ENCODE measurements around the gene SYCE3.

Gene SYCE3

DNA sequence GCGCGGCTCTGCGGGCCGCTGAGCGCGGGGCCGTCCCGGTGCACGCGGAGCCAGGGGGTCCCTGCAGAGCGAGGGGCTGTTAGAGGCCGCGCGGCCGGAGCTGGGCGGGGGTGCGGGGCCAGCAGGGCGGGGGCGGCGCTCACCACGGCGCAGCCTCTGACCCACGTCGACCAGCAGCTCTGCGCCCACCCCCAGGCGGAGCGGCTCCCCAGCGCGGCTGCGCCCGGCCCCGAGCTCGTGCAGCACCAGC lies 36.9 kb downstream of the SYCE3 start:
- Histone ChIP-seq H3K4me3 (ENCODE audit: low read depth, low read length) (peak overlapping the region; percentile 85), H3K4me1 (peaks cover 13% of the 10 kb centered on the region; the same call in 1 of the 2 replicates)

GRCh38 chr22:50525104-50525857 lies 37.4 kb downstream of the SYCE3 start, which contains the start of gene SCO2:
Gene SCO2 (minus strand): TSS chr22:50525598. CDS start chr22:50524411, 1,187 bp downstream.
- peaks cover 12% of the 10 kb centered on the region for H3K27me3 ChIP-seq
- peak within 1 kb of the TSS; percentile 85 for H3K4me3 ChIP-seq (ENCODE audit: low read depth, low read length)
- TF ChIP-seq, protein P1, sequence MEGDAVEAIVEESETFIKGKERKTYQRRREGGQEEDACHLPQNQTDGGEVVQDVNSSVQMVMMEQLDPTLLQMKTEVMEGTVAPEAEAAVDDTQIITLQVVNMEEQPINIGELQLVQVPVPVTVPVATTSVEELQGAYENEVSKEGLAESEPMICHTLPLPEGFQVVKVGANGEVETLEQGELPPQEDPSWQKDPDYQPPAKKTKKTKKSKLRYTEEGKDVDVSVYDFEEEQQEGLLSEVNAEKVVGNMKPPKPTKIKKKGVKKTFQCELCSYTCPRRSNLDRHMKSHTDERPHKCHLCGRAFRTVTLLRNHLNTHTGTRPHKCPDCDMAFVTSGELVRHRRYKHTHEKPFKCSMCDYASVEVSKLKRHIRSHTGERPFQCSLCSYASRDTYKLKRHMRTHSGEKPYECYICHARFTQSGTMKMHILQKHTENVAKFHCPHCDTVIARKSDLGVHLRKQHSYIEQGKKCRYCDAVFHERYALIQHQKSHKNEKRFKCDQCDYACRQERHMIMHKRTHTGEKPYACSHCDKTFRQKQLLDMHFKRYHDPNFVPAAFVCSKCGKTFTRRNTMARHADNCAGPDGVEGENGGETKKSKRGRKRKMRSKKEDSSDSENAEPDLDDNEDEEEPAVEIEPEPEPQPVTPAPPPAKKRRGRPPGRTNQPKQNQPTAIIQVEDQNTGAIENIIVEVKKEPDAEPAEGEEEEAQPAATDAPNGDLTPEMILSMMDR (IDR thresholded peaks at IDR 0.05; ENCODE audit: low read depth, low read length): peak; percentile 52
- H3K9me3 ChIP-seq: peaks cover 3% of the 10 kb centered on the region; the same call in 1 of the 2 replicates
- peaks cover 30% of the 10 kb centered on the region for H3K36me3 ChIP-seq
- DNase-seq: peak; percentile 99
- peaks cover 13% of the 10 kb centered on the region; the same call in 1 of the 2 replicates for H3K4me1 ChIP-seq

More for the DNA sequence above, 36.9 kb downstream of the SYCE3 start:
- DNase-seq: no peak
- H3K36me3 ChIP-seq: peaks cover 28% of the 10 kb centered on the region
- TF ChIP-seq, protein P1 (IDR thresholded peaks at IDR 0.05; ENCODE audit: low read depth, low read length): no peak
- H3K9me3 ChIP-seq: peaks cover 5% of the 10 kb centered on the region; the same call in 1 of the 2 replicates
- H3K27me3 ChIP-seq: peaks cover 17% of the 10 kb centered on the region

GRCh38 chr22:50524676-50525103 lies 38.0 kb downstream of the SYCE3 start:
- H3K4me1 ChIP-seq: peaks cover 13% of the 10 kb centered on the region; the same call in 1 of the 2 replicates
- H3K9me3 ChIP-seq: no peaks in the 10 kb centered on the region
- no peak for DNase-seq
- peaks cover 35% of the 10 kb centered on the region for H3K36me3 ChIP-seq
- TF ChIP-seq, protein P1 (IDR thresholded peaks at IDR 0.05; ENCODE audit: low read depth, low read length): no peak
- peak overlapping the region; percentile 85 for H3K4me3 ChIP-seq (ENCODE audit: low read depth, low read length)
- H3K27me3 ChIP-seq: peaks cover 6% of the 10 kb centered on the region

- H3K36me3 ChIP-seq: peaks cover 42% of the 10 kb centered on the region
- TF ChIP-seq, protein P1 (IDR thresholded peaks at IDR 0.05; ENCODE audit: low read depth, low read length): no peak
- peak overlapping the region; percentile 85 for H3K4me3 ChIP-seq (ENCODE audit: low read depth, low read length)
- peaks cover 13% of the 10 kb centered on the region; the same call in 1 of the 2 replicates for H3K4me1 ChIP-seq
- DNase-seq: peak; percentile 78
- no peaks in the 10 kb centered on the region for H3K9me3 ChIP-seq
- H3K27me3 ChIP-seq: no peaks in the 10 kb centered on the region
These were observed 38.7 kb downstream of the SYCE3 start for GRCh38 chr22:50523806-50524675.

DNA sequence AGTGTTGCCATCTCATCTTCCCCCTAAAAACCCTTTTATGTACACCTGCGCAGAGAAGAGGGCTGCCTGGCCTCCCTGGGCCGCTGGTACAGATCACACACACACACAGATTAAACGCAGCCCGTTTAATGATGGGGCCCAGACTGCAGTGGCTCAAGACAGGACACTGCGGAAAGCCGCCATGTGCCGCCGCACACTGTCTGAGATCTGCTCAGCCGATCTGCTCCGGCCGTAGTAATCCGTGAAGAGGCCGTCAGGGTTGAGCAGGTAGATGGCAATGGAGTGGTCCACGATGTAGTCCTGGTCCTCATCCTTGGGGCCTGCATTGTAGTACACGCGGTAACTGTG lies 39.3 kb downstream of the SYCE3 start:
- DNase-seq: no peak
- H3K36me3 ChIP-seq: peaks cover 48% of the 10 kb centered on the region

More for the DNA sequence above, 39.3 kb downstream of the SYCE3 start:
- Histone ChIP-seq H3K9me3 (no peaks in the 10 kb centered on the region), H3K27me3 (no peaks in the 10 kb centered on the region), H3K4me3 (ENCODE audit: low read depth, low read length) (no peak overlapping the region), H3K4me1 (peaks cover 13% of the 10 kb centered on the region; the same call in 1 of the 2 replicates)
- TF ChIP-seq, protein P1 (IDR thresholded peaks at IDR 0.05; ENCODE audit: low read depth, low read length): no peak
